Measurements from ENCODE around the gene TP53BP1. TPM values are rescaled to one million over a fixed set of nuclear protein-coding genes. Genes with fewer than 3 reads are reported as not detected.

TP53BP1 gene
- total RNA-seq, 1 donor, result 94.1 TPM

DNA sequence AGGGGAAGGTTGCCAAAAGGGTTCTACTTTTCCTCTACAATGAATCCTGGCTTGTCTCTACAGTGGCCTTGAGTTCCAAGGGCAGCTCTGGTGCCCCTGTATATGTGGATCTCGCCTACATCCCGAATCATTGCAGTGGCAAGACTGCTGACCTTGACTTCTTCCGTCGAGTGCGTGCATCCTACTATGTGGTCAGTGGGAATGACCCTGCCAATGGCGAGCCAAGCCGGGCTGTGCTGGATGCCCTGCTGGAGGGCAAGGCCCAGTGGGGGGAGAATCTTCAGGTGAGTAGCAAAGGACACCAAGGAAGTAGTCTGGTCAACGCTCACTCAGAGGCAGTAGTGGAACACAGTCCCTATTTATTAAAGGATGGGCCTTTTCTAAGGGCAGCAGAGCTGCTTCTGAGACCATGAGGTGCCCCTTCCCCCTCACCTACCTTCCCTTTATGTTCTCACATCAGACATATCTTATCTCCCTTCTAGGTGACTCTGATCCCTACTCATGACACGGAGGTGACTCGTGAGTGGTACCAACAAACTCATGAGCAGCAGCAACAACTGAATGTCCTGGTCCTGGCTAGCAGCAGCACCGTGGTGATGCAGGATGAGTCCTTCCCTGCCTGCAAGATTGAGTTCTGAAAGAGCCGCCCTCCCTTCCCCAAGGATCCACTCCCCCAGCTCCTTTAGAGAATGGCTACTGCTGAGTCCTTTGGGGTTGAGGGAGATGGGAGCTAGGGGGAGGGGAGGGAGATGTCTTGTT, 36.8 kb upstream of the TP53BP1 start:
- TF ChIP-seq, protein P1, sequence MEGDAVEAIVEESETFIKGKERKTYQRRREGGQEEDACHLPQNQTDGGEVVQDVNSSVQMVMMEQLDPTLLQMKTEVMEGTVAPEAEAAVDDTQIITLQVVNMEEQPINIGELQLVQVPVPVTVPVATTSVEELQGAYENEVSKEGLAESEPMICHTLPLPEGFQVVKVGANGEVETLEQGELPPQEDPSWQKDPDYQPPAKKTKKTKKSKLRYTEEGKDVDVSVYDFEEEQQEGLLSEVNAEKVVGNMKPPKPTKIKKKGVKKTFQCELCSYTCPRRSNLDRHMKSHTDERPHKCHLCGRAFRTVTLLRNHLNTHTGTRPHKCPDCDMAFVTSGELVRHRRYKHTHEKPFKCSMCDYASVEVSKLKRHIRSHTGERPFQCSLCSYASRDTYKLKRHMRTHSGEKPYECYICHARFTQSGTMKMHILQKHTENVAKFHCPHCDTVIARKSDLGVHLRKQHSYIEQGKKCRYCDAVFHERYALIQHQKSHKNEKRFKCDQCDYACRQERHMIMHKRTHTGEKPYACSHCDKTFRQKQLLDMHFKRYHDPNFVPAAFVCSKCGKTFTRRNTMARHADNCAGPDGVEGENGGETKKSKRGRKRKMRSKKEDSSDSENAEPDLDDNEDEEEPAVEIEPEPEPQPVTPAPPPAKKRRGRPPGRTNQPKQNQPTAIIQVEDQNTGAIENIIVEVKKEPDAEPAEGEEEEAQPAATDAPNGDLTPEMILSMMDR (IDR thresholded peaks at IDR 0.05; ENCODE audit: insufficient read depth, low read depth, low read length), result no peak
- DNase-seq (ENCODE audit: low read depth), result no peak
- no peak overlapping the region for H3K4me3 ChIP-seq (ENCODE audit: low read depth, low read length)

- DNase-seq (ENCODE audit: low read depth), result no peak
- TF ChIP-seq, protein P1 (IDR thresholded peaks at IDR 0.05; ENCODE audit: insufficient read depth, low read depth, low read length), result no peak
These were observed 36.2 kb upstream of the TP53BP1 start for GRCh38 chr15:43529141-43529540.

GRCh38 chr15:43528542-43529007, 35.6 kb upstream of the TP53BP1 start:
- TF ChIP-seq, protein P1 (IDR thresholded peaks at IDR 0.05; ENCODE audit: insufficient read depth, low read depth, low read length), result no peak
- H3K4me3 ChIP-seq (ENCODE audit: low read depth, low read length), result no peak overlapping the region
- DNase-seq (ENCODE audit: low read depth), result no peak

More at GRCh38 chr15:43529141-43529540, 36.2 kb upstream of the TP53BP1 start:
- no peak overlapping the region for H3K4me3 ChIP-seq (ENCODE audit: low read depth, low read length)

DNA sequence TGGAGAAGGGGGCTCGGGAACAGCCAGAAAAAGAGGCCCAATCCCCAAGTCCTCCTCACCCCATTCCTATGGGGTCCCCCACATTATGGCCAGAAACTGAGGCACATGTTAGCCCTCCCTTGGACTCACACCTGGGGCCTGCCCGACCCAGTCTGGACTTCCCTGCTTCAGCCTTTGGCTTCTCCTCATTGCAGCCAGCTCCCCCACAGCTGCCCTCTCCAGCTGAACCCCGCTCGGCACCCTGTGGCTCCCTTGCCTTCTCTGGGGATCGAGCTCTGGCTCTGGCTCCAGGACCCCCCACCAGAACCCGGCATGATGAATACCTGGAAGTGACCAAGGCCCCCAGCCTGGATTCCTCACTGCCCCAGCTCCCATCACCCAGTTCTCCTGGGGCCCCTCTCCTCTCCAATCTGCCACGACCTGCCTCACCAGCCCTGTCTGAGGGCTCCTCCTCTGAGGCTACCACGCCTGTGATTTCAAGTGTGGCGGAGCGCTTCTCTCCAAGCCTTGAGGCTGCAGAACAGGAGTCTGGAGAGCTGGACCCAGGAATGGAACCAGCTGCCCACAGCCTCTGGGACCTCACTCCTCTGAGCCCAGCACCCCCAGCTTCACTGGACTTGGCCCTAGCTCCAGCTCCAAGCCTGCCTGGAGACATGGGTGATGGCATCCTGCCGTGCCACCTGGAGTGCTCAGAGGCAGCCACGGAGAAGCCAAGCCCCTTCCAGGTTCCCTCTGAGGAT, 35.0 kb upstream of the TP53BP1 start:
- H3K4me3 ChIP-seq (ENCODE audit: low read depth, low read length), result no peak overlapping the region
- DNase-seq (ENCODE audit: low read depth), result no peak
- TF ChIP-seq, protein P1 (IDR thresholded peaks at IDR 0.05; ENCODE audit: insufficient read depth, low read depth, low read length), result no peak

- DNase-seq (ENCODE audit: low read depth), result no peak
These were observed 34.3 kb upstream of the TP53BP1 start for GRCh38 chr15:43527016-43527801.

More at GRCh38 chr15:43527016-43527801, 34.3 kb upstream of the TP53BP1 start:
- TF ChIP-seq, protein P1 (IDR thresholded peaks at IDR 0.05; ENCODE audit: insufficient read depth, low read depth, low read length), result no peak
- H3K4me3 ChIP-seq (ENCODE audit: low read depth, low read length), result no peak overlapping the region

All from fibroblast of villous mesenchyme (primary cell).